K562 (cell line): ENCODE data around the gene SLIRP. TPM values are rescaled to one million over a fixed set of nuclear protein-coding genes. Genes with fewer than 3 reads are reported as not detected.

Source experiments
- ATF7 ChIP-seq: fragments of 450-650 bp; IDR thresholded peaks from 2 replicates; pipeline ENCODE4 v1.7.1; 2014; ENCODE audit warnings: mild to moderate bottlenecking, moderate library complexity
- CREM ChIP-seq: IDR thresholded peaks from 2 replicates; pipeline ENCODE4 v1.6.1; 2014; ENCODE audit warnings: antibody characterized with exemption, low read depth
- DACH1 ChIP-seq: fragments of 450-650 bp; IDR thresholded peaks from 2 replicates; pipeline ENCODE4 v1.6.1; 2018; ENCODE audit not compliant: partially characterized antibody
- KLF10 ChIP-seq: fragments of 250-450 bp; sonication (Bioruptor Pico); IDR thresholded peaks from 2 replicates; pipeline ENCODE4 v1.6.1; 2021; ENCODE audit warnings: matching md5 sums
- MBD2 ChIP-seq: sonication (generic); IDR thresholded peaks from 2 replicates; pipeline ENCODE4 v1.6.1; 2016; ENCODE audit warnings: low read depth, borderline replicate concordance
- PHF8 ChIP-seq: fragments of 200-600 bp; sonication (generic); IDR thresholded peaks from 2 replicates; pipeline ENCODE4 v1.6.1; 2012; ENCODE audit warnings: mixed run types, mild to moderate bottlenecking, inconsistent platforms, low read length, moderate library complexity, borderline replicate concordance
- TAF7 ChIP-seq: fragments of 450-650 bp; IDR thresholded peaks from 2 replicates; pipeline ENCODE4 v1.6.1; 2016; ENCODE audit warnings: missing genetic modification characterization, missing compliant biosample characterization
- TRIM24 ChIP-seq, 2 experiments: fragments of 450-650 bp; IDR thresholded peaks; 2 replicates each; pipeline ENCODE4 v1.6.1; 2016
- USF1 ChIP-seq: sonication (generic); formaldehyde crosslinking; IDR thresholded peaks from 2 replicates; pipeline ENCODE4 v1.9.0; 2022; ENCODE audit warnings: mild to moderate bottlenecking, missing genetic modification reagents
- YY1 ChIP-seq, 3 experiments: IDR thresholded peaks; 2 replicates each; pipeline ENCODE4 v1.6.1; 2011; ENCODE audit warnings: low read length in 2 of 3, mild to moderate bottlenecking in 2 of 3, moderate library complexity in 2 of 3, borderline replicate concordance in 1 of 3, control low read depth in 1 of 3, low read depth in 1 of 3; ENCODE audit not compliant: insufficient read depth in 3 of 3, insufficient replicate concordance in 2 of 3, control insufficient read depth in 1 of 3, insufficient read length in 1 of 3; ENCODE audit errors: extremely low read depth in 1 of 3
- polyA plus RNA-seq, 8 experiments: library from polyadenylated mRNA; depleted of rRNA in 4 of 8; stranded (reverse) in 5 of 8; unstranded in 3 of 8; fragments of >200 nt; fragmentation: Nextera tagmentation in 2 of 8; fragmentation: Illumina TruSeq in 1 of 8; extraction: Ambion mirVana in 2 of 8; extraction: Trizol in 1 of 8; gene quantifications; 2 replicates each; pipeline versions ENCODE4 v1.2.1 to v1.2.3, GENCODE V29; 2011 to 2014; ENCODE audit warnings: inconsistent platforms in 1 of 8, missing spikeins in 1 of 8
- total RNA-seq, 7 experiments: library from RNA; depleted of rRNA in 6 of 7; stranded (reverse); fragments of >200 nt in 6 of 7; fragmentation: Illumina TruSeq in 2 of 7; extraction: Trizol in 2 of 7; gene quantifications; 2 replicates each; pipeline versions ENCODE4 v1.2.1 to v1.2.3, GENCODE V29; 2011 to 2021; ENCODE audit warnings: low replicate concordance in 1 of 7
- TF ChIP-seq, protein P1 (sequence below): fragments of 200-600 bp; sonication (generic); IDR thresholded peaks from one replicate; pipeline ENCODE4 v1.6.1; 2012; ENCODE audit warnings: mild to moderate bottlenecking, low read depth, low read length, inconsistent platforms
- TF ChIP-seq, protein P2 (sequence below): sonication (generic); formaldehyde crosslinking; IDR thresholded peaks from 2 replicates; pipeline ENCODE4 v1.8.0; 2022; ENCODE audit warnings: mild to moderate bottlenecking, missing genetic modification reagents

SLIRP gene
- total and polyA plus RNA-seq, 9 of the 15 experiments (the other 6 are each of a cell fraction or from before 2014, with no cell fraction given): 251 to 1,905 (median 491) TPM

DNA sequence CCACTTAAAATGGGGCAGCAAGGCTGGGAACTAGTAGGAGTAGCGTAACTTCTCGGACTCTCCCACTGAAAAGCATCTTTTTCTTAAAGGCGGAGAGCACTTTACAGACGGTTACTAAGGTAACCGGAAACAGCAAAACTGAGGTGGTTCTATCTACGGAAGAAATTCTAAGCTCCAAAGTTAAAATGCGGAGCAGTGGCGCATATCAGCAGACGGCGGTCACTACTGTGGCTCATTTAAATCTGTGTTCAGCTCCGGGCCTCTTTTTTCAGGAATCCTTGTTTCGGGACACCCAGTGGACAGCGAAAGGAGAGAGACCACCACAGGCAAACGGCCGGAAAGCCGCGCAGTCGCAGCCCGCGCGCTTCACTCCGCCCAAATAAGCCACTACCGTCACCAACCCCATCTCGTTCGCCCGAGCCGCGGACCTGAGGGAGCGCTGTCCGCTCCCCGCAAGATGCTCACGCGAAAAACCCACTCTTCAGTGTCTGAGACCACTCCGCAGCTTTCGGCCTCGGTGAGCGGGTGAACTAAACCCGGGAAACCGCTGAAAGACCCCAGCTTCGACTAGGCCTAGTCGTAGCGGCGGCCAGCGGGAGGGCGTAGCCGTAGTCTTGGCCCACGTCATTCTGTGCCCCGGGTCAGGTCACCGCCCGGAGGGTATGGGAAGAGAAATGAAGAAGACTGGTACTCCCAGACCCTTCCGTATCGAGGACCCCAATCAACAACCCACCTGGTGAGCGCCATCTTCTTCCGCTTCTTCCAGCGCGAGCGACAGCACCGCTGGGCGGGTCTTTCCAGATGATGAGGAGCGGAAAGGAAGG is 52.7 kb downstream of the SLIRP start, which contains the start of gene SNW1 (continued):
- TF ChIP-seq CREM (peak; percentile 52), PHF8 (peak; percentile 95), TRIM24 (IDR thresholded peaks at IDR 0.05) (no peak), DACH1 (no peak), KLF10 (no peak), TAF7 (peak; percentile 61; the same call in 1 of the 2 replicates), ATF7 (peak; percentile 34; the same call in 1 of the 2 replicates), MBD2 (0 out of 2 replicates have a peak, but pooled peaks have one; percentile 43), USF1 (0 out of 2 replicates have a peak, but pooled peaks have one; percentile 7), YY1 (IDR thresholded peaks at IDR 0.05; ENCODE audit: borderline replicate concordance in 1 of 3, control insufficient read depth in 1 of 3, extremely low read depth in 1 of 3, insufficient read depth in 3 of 3, insufficient read length in 1 of 3, insufficient replicate concordance in 2 of 3, low read depth in 1 of 3, low read length in 2 of 3) (peak; percentile 52 to 93 (median 87))
- TF ChIP-seq, protein P1, sequence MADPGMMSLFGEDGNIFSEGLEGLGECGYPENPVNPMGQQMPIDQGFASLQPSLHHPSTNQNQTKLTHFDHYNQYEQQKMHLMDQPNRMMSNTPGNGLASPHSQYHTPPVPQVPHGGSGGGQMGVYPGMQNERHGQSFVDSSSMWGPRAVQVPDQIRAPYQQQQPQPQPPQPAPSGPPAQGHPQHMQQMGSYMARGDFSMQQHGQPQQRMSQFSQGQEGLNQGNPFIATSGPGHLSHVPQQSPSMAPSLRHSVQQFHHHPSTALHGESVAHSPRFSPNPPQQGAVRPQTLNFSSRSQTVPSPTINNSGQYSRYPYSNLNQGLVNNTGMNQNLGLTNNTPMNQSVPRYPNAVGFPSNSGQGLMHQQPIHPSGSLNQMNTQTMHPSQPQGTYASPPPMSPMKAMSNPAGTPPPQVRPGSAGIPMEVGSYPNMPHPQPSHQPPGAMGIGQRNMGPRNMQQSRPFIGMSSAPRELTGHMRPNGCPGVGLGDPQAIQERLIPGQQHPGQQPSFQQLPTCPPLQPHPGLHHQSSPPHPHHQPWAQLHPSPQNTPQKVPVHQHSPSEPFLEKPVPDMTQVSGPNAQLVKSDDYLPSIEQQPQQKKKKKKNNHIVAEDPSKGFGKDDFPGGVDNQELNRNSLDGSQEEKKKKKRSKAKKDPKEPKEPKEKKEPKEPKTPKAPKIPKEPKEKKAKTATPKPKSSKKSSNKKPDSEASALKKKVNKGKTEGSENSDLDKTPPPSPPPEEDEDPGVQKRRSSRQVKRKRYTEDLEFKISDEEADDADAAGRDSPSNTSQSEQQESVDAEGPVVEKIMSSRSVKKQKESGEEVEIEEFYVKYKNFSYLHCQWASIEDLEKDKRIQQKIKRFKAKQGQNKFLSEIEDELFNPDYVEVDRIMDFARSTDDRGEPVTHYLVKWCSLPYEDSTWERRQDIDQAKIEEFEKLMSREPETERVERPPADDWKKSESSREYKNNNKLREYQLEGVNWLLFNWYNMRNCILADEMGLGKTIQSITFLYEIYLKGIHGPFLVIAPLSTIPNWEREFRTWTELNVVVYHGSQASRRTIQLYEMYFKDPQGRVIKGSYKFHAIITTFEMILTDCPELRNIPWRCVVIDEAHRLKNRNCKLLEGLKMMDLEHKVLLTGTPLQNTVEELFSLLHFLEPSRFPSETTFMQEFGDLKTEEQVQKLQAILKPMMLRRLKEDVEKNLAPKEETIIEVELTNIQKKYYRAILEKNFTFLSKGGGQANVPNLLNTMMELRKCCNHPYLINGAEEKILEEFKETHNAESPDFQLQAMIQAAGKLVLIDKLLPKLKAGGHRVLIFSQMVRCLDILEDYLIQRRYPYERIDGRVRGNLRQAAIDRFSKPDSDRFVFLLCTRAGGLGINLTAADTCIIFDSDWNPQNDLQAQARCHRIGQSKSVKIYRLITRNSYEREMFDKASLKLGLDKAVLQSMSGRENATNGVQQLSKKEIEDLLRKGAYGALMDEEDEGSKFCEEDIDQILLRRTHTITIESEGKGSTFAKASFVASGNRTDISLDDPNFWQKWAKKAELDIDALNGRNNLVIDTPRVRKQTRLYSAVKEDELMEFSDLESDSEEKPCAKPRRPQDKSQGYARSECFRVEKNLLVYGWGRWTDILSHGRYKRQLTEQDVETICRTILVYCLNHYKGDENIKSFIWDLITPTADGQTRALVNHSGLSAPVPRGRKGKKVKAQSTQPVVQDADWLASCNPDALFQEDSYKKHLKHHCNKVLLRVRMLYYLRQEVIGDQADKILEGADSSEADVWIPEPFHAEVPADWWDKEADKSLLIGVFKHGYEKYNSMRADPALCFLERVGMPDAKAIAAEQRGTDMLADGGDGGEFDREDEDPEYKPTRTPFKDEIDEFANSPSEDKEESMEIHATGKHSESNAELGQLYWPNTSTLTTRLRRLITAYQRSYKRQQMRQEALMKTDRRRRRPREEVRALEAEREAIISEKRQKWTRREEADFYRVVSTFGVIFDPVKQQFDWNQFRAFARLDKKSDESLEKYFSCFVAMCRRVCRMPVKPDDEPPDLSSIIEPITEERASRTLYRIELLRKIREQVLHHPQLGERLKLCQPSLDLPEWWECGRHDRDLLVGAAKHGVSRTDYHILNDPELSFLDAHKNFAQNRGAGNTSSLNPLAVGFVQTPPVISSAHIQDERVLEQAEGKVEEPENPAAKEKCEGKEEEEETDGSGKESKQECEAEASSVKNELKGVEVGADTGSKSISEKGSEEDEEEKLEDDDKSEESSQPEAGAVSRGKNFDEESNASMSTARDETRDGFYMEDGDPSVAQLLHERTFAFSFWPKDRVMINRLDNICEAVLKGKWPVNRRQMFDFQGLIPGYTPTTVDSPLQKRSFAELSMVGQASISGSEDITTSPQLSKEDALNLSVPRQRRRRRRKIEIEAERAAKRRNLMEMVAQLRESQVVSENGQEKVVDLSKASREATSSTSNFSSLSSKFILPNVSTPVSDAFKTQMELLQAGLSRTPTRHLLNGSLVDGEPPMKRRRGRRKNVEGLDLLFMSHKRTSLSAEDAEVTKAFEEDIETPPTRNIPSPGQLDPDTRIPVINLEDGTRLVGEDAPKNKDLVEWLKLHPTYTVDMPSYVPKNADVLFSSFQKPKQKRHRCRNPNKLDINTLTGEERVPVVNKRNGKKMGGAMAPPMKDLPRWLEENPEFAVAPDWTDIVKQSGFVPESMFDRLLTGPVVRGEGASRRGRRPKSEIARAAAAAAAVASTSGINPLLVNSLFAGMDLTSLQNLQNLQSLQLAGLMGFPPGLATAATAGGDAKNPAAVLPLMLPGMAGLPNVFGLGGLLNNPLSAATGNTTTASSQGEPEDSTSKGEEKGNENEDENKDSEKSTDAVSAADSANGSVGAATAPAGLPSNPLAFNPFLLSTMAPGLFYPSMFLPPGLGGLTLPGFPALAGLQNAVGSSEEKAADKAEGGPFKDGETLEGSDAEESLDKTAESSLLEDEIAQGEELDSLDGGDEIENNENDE: no peak
- TF ChIP-seq, protein P2, sequence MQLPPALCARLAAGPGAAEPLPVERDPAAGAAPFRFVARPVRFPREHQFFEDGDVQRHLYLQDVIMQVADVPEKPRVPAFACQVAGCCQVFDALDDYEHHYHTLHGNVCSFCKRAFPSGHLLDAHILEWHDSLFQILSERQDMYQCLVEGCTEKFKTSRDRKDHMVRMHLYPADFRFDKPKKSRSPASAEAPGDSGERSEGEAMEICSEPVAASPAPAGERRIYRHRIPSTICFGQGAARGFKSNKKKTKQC: peak; percentile 80
